ENCODE measurements around the gene AHR. TPM values are rescaled to one million over a fixed set of nuclear protein-coding genes. Genes with fewer than 3 reads are reported as not detected.
"Not testable (repeated sequence)": the region's sequence is repeated elsewhere in the genome, so short reads cannot be mapped to it uniquely, and the experiment has no call there.

The AHR gene
- total RNA-seq, 1 donor from 2014 or later, result 25.3 TPM

DNA sequence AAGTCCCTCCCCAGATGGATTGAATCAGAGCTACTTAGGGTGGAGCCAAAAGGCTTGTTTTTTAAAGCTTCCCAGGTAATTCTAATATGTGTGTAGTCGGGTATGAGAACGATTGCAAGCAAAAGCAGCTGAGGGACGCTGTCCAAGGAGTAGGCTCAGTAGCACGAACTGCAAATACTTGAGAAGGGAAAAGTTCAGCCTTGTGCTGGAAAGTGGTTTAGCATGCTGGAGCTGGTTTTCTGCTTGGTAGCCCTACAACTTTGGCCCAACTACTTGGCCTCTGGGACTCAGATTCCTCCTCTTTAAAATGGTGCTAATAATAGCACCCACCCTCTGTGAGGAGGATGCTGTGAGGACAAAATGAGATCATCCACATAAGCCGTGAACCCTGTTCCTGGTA lies 76.2 kb downstream of the AHR start:
- no peak overlapping the region for H3K4me3 Mint-ChIP-seq
- intact Hi-C loops (cut with micrococcal nuclease), result no loop called here

DNA sequence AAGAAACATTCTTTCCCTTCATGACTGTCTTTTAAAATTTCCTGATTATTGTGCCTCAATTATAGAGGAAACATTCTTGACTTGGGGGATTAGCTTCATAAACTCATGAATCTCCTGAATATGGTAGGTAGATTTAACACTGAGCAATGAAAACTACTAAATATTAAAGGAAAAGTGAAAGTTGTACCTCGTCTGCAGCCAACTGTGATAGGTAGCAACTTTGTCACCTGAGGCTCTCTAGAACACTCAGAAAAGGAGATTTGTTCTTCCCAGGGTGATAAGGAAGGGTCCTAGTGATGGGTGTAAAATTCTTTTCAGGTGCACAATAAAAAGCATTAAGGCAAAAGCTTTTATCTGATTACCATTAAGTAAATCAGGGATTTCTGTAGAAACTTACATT lies 78.1 kb downstream of the AHR start:
- H3K4me1 Mint-ChIP-seq (ENCODE audit: low read depth), result no peaks in the 10 kb centered on the region
- intact Hi-C loops (cut with micrococcal nuclease), result no loop called here
- H3K27ac Mint-ChIP-seq, result no peak overlapping the region
- no peaks in the 10 kb centered on the region for H3K9me3 Mint-ChIP-seq
- peaks cover 7% of the 10 kb centered on the region for H3K27me3 Mint-ChIP-seq (ENCODE audit: insufficient read depth)
- H3K36me3 Mint-ChIP-seq (ENCODE audit: low read depth), result no peaks in the 10 kb centered on the region
- DNase-seq (ENCODE audit: low spot score), result no peak
- H3K4me3 Mint-ChIP-seq, result no peak overlapping the region

More for the DNA sequence above, 76.2 kb downstream of the AHR start:
- DNase-seq (ENCODE audit: low spot score), result no peak
- Mint-ChIP-seq H3K9me3 (no peaks in the 10 kb centered on the region), H3K27ac (no peak overlapping the region), H3K4me1 (ENCODE audit: low read depth) (no peaks in the 10 kb centered on the region), H3K27me3 (ENCODE audit: insufficient read depth) (peaks cover 4% of the 10 kb centered on the region), H3K36me3 (ENCODE audit: low read depth) (no peaks in the 10 kb centered on the region)

DNA sequence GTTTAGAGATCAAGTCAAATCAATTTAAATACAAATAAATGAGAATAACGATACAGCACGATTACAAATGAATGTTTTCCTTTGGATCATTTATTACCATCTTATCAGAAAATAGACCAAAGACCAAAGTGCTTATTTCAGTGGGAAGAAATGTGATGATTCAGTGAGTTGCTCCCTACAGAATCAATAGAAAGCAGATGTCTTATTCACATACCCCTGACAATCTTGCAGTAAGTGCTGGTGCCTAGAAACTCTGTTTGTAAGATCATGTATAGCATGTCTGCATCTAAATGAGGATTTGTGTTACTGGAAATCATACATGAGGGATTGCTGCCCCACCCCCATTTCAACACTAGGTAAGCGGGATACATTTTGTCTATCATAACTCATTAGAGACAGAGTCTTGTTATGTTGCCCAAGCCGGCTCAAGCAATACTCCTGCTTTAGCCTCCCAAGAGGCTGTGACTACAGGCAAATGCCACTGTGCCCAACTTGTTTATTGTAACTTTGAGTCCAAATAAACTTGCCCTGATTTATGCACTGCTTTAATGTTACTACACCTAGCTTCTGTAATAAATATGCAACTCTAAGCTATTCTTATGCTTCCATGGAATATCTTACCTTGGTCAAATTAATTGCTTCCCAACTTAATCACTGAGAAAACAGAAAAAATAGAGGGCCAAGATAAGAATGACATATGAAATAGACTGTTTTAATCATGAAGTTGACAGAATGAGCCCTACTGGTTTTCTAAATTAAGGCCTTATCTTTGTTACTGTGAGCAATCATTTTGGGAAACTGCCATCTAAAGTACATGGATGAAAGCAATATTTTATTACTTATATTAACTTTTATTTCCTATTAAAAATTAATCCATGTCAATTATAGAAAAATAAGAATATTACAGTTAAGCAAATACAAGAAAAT lies 82.5 kb downstream of the AHR start:
- Mint-ChIP-seq H3K4me1 (ENCODE audit: low read depth) (no peaks in the 10 kb centered on the region), H3K27me3 (ENCODE audit: insufficient read depth) (peaks cover 3% of the 10 kb centered on the region), H3K4me3 (no peak overlapping the region), H3K9me3 (no peaks in the 10 kb centered on the region), H3K36me3 (ENCODE audit: low read depth) (no peaks in the 10 kb centered on the region), H3K27ac (no peak overlapping the region)
- DNase-seq (ENCODE audit: low spot score), result no peak
- intact Hi-C loops (cut with micrococcal nuclease), result no loop called here

DNA sequence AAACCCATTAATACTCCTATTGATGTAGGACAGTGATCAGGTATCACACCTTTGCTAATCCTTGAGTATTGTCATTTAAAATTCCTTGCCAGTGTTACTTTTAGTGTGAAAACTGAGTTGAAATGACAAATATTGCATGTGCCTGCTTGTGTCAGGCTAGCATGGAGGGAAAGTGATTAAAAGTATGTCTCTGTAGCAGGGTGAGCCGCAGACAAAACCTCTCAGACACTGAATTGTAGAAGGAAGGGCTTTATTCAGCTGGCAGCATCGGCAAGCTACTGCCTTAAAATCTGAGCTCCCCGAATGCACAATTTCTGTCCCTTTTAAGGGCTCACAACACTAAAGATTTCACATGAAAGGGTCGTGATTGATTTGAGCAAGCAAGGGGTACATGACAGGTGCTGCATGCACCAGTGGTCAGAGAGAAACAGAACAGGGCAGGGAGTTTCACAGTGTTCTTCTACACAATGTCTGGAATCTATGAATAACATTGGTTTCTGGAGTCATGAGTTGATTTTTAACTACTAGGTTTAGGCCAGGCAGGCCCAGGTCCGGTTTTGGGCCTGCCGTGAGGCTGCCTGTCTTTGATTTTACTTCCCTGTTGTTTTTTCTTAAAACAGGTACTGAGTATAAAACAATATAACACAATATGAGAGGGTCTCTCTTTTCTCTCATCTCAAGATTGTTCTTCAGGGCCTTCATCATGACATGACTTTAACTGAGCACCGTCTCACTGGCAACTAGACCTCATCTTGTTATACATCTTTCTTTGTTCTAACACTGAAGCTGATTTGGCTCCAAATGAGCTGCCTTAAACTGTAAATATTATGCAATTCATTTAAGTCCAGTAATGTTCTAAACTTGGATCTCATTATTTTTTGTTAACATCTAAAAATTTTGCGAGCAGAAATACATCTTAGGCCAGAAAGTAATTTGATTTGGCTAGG lies 84.2 kb downstream of the AHR start:
- H3K4me3 Mint-ChIP-seq; intact Hi-C loops (cut with micrococcal nuclease); H3K27ac Mint-ChIP-seq; H3K27me3 Mint-ChIP-seq (ENCODE audit: insufficient read depth); H3K4me1 Mint-ChIP-seq (ENCODE audit: low read depth); DNase-seq (ENCODE audit: low spot score); H3K9me3 Mint-ChIP-seq; H3K36me3 Mint-ChIP-seq (ENCODE audit: low read depth): not testable (repeated sequence)

DNA sequence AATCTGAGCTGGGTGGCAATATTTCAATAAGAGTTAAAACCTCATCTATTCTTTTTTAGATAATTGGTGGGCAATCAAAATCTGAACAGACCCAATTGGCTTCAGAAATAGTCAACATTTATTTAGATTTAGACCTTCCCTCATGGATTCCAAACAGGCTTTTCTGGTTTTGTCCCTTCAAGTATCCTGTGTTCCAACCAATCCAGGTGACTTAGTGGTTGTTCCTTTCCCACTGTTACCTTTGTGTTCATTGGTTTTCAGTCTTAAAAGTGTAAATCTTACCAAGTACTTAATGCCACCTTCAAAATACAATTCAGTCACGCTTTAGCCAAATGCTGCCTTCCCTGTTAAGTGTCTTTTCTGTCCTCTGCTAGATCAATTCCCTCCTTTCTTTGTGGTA lies 85.9 kb downstream of the AHR start:
- peaks cover 7% of the 10 kb centered on the region for H3K27me3 Mint-ChIP-seq (ENCODE audit: insufficient read depth)
- H3K4me1 Mint-ChIP-seq (ENCODE audit: low read depth), result no peaks in the 10 kb centered on the region
- no peak for DNase-seq (ENCODE audit: low spot score)
- H3K36me3 Mint-ChIP-seq (ENCODE audit: low read depth), result no peaks in the 10 kb centered on the region
- H3K4me3 Mint-ChIP-seq, result no peak overlapping the region
- H3K9me3 Mint-ChIP-seq, result no peaks in the 10 kb centered on the region
- intact Hi-C loops (cut with micrococcal nuclease), result no loop called here
- no peak overlapping the region for H3K27ac Mint-ChIP-seq

DNA sequence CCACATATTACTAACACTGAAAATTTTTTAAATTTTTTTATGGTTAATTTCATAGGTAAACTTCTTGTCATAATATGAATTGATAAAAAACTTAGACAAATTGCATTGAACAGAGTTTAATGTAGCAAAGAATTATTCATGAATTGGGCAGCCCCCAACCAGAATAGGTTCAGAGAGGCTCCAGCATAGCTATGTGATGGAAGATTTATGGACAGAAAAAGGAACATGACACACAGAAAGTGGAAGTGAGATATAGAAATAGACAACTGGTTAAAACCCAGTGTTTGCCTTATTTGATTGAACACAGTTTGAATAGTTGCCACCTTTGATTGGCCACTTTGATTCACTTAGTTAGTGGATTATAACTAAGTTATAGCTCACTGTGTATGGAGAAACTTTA lies 87.2 kb downstream of the AHR start:
- Mint-ChIP-seq H3K4me1 (ENCODE audit: low read depth) (no peaks in the 10 kb centered on the region), H3K9me3 (no peaks in the 10 kb centered on the region), H3K4me3 (no peak overlapping the region), H3K36me3 (ENCODE audit: low read depth) (no peaks in the 10 kb centered on the region), H3K27me3 (ENCODE audit: insufficient read depth) (peaks cover 4% of the 10 kb centered on the region), H3K27ac (no peak overlapping the region)
- intact Hi-C loops (cut with micrococcal nuclease), result no loop called here
- DNase-seq (ENCODE audit: low spot score), result no peak

DNA sequence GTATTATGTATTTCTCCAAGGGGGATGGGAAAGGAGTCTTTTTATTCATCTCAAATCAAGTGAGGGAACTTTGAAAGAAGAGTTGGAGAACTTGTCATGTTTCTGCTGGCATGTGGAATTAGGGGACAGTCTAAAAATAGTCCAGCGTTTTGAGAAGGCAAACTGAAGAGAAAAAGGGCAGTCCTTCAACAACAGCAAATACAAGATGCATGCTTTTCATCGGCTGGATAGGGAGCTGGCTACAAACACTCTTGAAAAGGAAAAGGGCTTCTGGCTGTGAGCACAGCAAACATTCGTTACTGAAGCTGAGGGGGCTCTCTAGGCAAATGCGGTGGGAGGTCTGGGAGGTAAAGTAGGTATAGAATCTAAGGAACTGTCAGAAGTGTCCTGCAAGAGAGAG lies 91.9 kb downstream of the AHR start:
- no peak overlapping the region for H3K4me3 Mint-ChIP-seq
- H3K36me3 Mint-ChIP-seq (ENCODE audit: low read depth), result no peaks in the 10 kb centered on the region

DNA sequence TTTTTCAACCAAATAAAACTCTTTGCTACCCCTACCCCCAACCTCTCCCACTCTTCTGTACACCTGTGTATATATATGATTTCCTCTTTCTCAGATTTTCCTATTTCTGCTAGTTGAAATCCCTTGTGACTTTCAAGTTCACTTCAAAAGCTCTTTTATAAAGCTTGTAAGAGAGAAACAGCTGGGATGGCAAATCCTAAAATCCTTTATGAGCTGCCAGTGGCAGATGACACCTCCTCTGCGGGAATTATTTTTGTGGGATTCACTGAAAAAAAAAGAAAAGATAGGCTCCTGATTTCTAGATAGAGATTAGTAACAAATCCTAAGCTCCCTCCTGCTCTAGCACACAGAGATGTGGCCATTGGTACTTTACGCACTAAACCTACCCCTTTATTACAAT lies 92.9 kb downstream of the AHR start:
- peaks cover 37% of the 10 kb centered on the region for H3K9me3 Mint-ChIP-seq
- H3K4me3 Mint-ChIP-seq, result no peak overlapping the region
- no peak overlapping the region for H3K27ac Mint-ChIP-seq
- no peaks in the 10 kb centered on the region for H3K4me1 Mint-ChIP-seq (ENCODE audit: low read depth)
- intact Hi-C loops (cut with micrococcal nuclease), result no loop called here
- peaks cover 5% of the 10 kb centered on the region for H3K27me3 Mint-ChIP-seq (ENCODE audit: insufficient read depth)
- H3K36me3 Mint-ChIP-seq (ENCODE audit: low read depth), result no peaks in the 10 kb centered on the region
- no peak for DNase-seq (ENCODE audit: low spot score)

More for the DNA sequence above, 91.9 kb downstream of the AHR start:
- no peak for DNase-seq (ENCODE audit: low spot score)
- Mint-ChIP-seq H3K4me1 (ENCODE audit: low read depth) (no peaks in the 10 kb centered on the region), H3K27me3 (ENCODE audit: insufficient read depth) (peaks cover 4% of the 10 kb centered on the region), H3K27ac (no peak overlapping the region), H3K9me3 (peaks cover 29% of the 10 kb centered on the region)
- intact Hi-C loops (cut with micrococcal nuclease), result no loop called here

DNA sequence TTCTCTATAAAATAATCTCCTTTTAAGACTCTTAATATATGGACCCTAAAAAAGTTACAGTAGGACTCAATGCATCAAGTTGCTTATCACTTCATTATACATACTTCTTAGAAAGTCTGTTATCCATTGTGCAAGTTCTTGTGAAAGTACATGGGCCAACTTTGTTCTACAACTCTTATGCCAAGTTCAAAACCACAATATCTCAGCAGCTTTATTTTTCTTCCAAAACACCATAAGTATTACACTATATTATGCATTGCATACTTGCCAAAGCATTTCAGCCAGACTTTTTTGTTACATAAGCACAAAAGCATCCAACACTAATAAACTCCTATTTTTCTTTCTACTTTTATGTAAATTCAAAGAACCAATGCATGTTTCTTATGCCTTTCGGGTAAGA lies 94.4 kb downstream of the AHR start:
- no peaks in the 10 kb centered on the region for H3K4me1 Mint-ChIP-seq (ENCODE audit: low read depth)
- H3K9me3 Mint-ChIP-seq, result peaks cover 37% of the 10 kb centered on the region
- no peak overlapping the region for H3K4me3 Mint-ChIP-seq
- no peaks in the 10 kb centered on the region for H3K36me3 Mint-ChIP-seq (ENCODE audit: low read depth)
- intact Hi-C loops (cut with micrococcal nuclease), result no loop called here
- H3K27me3 Mint-ChIP-seq (ENCODE audit: insufficient read depth), result peaks cover 5% of the 10 kb centered on the region
- no peak for DNase-seq (ENCODE audit: low spot score)
- no peak overlapping the region for H3K27ac Mint-ChIP-seq

DNA sequence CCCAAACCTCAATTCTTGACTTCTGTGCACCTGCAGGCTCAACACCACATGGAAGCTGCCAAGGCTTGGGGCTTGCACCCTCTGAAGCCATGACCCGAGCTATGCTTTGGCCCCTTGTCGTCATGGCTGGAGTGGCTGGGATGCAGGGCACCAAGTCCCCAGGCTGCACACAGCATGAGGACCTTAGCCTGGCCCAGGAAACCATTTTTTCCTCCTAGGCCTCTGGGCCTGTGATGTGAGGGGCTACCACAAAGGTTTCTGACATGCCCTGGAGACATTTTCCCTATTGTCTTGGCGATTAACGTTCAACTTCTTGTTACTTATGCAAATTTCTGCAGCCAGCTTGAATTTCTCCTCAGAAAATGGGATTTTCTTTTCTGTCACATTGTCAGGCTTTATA lies 96.1 kb downstream of the AHR start:
- intact Hi-C loops (cut with micrococcal nuclease); H3K4me1 Mint-ChIP-seq (ENCODE audit: low read depth); DNase-seq (ENCODE audit: low spot score); H3K27me3 Mint-ChIP-seq (ENCODE audit: insufficient read depth); H3K4me3 Mint-ChIP-seq; H3K27ac Mint-ChIP-seq; H3K36me3 Mint-ChIP-seq (ENCODE audit: low read depth): not testable (repeated sequence)
- peaks cover 37% of the 10 kb centered on the region for H3K9me3 Mint-ChIP-seq

Measured in activated T-helper 1 cell treated with anti-CD3 and anti-CD28 coated beads, Interleukin-12 subunit alpha, Interleukin-12 subunit beta, Interleukin-2, Interleukin-4 antibody, amounts not matched to agents 30 ng/mL and 10 ng/mL and 1 ng/mL, durations not matched to agents 14 hours and 24 hours and 36 hours (primary cell).